ENCODE data around the gene MPST.

MPST gene

GRCh38 chr22:37018815-37019308 lies 680 bp upstream of the MPST start (continued):
- TF ChIP-seq, protein P1, sequence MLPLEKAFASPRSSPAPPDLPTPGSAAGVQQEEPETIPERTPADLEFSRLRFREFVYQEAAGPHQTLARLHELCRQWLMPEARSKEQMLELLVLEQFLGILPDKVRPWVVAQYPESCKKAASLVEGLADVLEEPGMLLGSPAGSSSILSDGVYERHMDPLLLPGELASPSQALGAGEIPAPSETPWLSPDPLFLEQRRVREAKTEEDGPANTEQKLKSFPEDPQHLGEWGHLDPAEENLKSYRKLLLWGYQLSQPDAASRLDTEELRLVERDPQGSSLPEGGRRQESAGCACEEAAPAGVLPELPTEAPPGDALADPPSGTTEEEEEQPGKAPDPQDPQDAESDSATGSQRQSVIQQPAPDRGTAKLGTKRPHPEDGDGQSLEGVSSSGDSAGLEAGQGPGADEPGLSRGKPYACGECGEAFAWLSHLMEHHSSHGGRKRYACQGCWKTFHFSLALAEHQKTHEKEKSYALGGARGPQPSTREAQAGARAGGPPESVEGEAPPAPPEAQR (tag by site-specific recombination; IDR thresholded peaks at IDR 0.05) = no peak; the same call in 1 of the 2 replicates
- TF ChIP-seq, protein P2, sequence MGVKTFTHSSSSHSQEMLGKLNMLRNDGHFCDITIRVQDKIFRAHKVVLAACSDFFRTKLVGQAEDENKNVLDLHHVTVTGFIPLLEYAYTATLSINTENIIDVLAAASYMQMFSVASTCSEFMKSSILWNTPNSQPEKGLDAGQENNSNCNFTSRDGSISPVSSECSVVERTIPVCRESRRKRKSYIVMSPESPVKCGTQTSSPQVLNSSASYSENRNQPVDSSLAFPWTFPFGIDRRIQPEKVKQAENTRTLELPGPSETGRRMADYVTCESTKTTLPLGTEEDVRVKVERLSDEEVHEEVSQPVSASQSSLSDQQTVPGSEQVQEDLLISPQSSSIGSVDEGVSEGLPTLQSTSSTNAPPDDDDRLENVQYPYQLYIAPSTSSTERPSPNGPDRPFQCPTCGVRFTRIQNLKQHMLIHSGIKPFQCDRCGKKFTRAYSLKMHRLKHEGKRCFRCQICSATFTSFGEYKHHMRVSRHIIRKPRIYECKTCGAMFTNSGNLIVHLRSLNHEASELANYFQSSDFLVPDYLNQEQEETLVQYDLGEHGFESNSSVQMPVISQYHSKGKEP (tag by site-specific recombination; IDR thresholded peaks at IDR 0.05) = no peak
- TF ChIP-seq ZBTB17 (tag by site-specific recombination; IDR thresholded peaks at IDR 0.05) (0 out of 2 replicates have a peak, but pooled peaks have one; percentile 26), KLF17 (tag by site-specific recombination; IDR thresholded peaks at IDR 0.05) (peak; percentile 47; the same call in 1 of the 2 replicates), BCL11B (tag by site-specific recombination; IDR thresholded peaks at IDR 0.05; ENCODE audit: low read depth) (no peak), ZSCAN30 (tag by site-specific recombination; IDR thresholded peaks at IDR 0.05) (no peak), WT1 (tag by site-specific recombination; IDR thresholded peaks at IDR 0.05) (no peak), ZNF548 (tag by site-specific recombination; IDR thresholded peaks at IDR 0.05) (no peak), ZBTB48 (tag by site-specific recombination; IDR thresholded peaks at IDR 0.05) (0 out of 2 replicates have a peak, but pooled peaks have one; percentile 59), ZNF394 (tag by site-specific recombination; IDR thresholded peaks at IDR 0.05; ENCODE audit: borderline replicate concordance) (peak; percentile 27; the same call in 1 of the 2 replicates), ZBTB1 (tag by site-specific recombination; IDR thresholded peaks at IDR 0.05) (no peak), MYNN (tag by site-specific recombination; IDR thresholded peaks at IDR 0.05; ENCODE audit: borderline replicate concordance) (no peak), ZNF837 (tag by site-specific recombination; IDR thresholded peaks at IDR 0.05) (no peak), ZEB2 (tag by site-specific recombination; IDR thresholded peaks at IDR 0.05) (peak; percentile 69), GLIS1 (tag by site-specific recombination; IDR thresholded peaks at IDR 0.05) (peak; percentile 40; the same call in 1 of the 2 replicates), PRDM1 (tag by site-specific recombination; IDR thresholded peaks at IDR 0.05) (no peak), GFI1B (tag by site-specific recombination; IDR thresholded peaks at IDR 0.05) (no peak), ZNF785 (tag by site-specific recombination; IDR thresholded peaks at IDR 0.05) (no peak), ZBTB7A (tag by site-specific recombination; IDR thresholded peaks at IDR 0.05; ENCODE audit: low read depth) (no peak), ZNF2 (tag by site-specific recombination; IDR thresholded peaks at IDR 0.05) (no peak), ZNF488 (tag by site-specific recombination; IDR thresholded peaks at IDR 0.05) (no peak), SALL2 (tag by site-specific recombination; IDR thresholded peaks at IDR 0.05; ENCODE audit: borderline replicate concordance) (no peak), ZNF585B (tag by site-specific recombination; IDR thresholded peaks at IDR 0.05) (no peak), ZNF223 (tag by site-specific recombination; IDR thresholded peaks at IDR 0.05) (no peak), SP3 (tag by site-specific recombination; IDR thresholded peaks at IDR 0.05) (no peak; the same call in 1 of the 2 replicates), GLIS2 (tag by site-specific recombination; IDR thresholded peaks at IDR 0.05) (peak; percentile 87), ATF2 (tag by site-specific recombination; IDR thresholded peaks at IDR 0.05; ENCODE audit: low read depth) (no peak), SCRT2 (tag by site-specific recombination; IDR thresholded peaks at IDR 0.05) (no peak), ZNF211 (tag by site-specific recombination; IDR thresholded peaks at IDR 0.05; ENCODE audit: low read depth) (no peak)
- TF ChIP-seq, protein P3, sequence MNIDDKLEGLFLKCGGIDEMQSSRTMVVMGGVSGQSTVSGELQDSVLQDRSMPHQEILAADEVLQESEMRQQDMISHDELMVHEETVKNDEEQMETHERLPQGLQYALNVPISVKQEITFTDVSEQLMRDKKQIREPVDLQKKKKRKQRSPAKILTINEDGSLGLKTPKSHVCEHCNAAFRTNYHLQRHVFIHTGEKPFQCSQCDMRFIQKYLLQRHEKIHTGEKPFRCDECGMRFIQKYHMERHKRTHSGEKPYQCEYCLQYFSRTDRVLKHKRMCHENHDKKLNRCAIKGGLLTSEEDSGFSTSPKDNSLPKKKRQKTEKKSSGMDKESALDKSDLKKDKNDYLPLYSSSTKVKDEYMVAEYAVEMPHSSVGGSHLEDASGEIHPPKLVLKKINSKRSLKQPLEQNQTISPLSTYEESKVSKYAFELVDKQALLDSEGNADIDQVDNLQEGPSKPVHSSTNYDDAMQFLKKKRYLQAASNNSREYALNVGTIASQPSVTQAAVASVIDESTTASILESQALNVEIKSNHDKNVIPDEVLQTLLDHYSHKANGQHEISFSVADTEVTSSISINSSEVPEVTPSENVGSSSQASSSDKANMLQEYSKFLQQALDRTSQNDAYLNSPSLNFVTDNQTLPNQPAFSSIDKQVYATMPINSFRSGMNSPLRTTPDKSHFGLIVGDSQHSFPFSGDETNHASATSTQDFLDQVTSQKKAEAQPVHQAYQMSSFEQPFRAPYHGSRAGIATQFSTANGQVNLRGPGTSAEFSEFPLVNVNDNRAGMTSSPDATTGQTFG (tag by site-specific recombination; IDR thresholded peaks at IDR 0.05; ENCODE audit: borderline replicate concordance) = no peak
- TF ChIP-seq, protein P4, sequence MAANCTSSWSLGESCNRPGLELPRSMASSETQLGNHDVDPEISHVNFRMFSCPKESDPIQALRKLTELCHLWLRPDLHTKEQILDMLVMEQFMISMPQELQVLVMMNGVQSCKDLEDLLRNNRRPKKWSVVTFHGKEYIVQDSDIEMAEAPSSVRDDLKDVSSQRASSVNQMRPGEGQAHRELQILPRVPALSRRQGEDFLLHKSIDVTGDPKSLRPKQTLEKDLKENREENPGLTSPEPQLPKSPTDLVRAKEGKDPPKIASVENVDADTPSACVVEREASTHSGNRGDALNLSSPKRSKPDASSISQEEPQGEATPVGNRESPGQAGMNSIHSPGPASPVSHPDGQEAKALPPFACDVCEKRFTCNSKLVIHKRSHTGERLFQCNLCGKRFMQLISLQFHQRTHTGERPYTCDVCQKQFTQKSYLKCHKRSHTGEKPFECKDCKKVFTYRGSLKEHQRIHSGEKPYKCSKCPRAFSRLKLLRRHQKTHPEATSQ (tag by site-specific recombination; IDR thresholded peaks at IDR 0.05) = 0 out of 2 replicates have a peak, but pooled peaks have one; percentile 67
